ENCODE data around the gene HIVEP3.

HIVEP3 gene

GRCh38 chr1:41957568-41957967 is 38.8 kb upstream of the HIVEP3 start:
- Histone ChIP-seq H3K14ac (ENCODE audit: low read length) (no peak overlapping the region), H3K9ac (ENCODE audit: low read depth, low read length, poor library complexity) (no peak overlapping the region), H2BK120ac (ENCODE audit: low read depth, low read length) (no peak overlapping the region), H3K18ac (ENCODE audit: low read length) (no peak overlapping the region), H2BK15ac (ENCODE audit: low read length) (no peak overlapping the region), H3K4me3 (ENCODE audit: low read length in 2 of 2) (no peak overlapping the region), H3K9me3 (replicated peaks in 1 of 2; ENCODE audit: control insufficient read depth in 2 of 2, insufficient read depth in 1 of 2, low read depth in 1 of 2, low read length in 2 of 2) (no peaks in the 10 kb centered on the region), H3K36me3 (replicated peaks in 1 of 2; ENCODE audit: control insufficient read depth in 2 of 2, insufficient read depth in 2 of 2, low read length in 2 of 2) (no peaks in the 10 kb centered on the region), H3K23ac (ENCODE audit: low read depth, low read length, poor library complexity) (no peak overlapping the region), H2AK5ac (ENCODE audit: low read depth, low read length) (no peak overlapping the region), H3K4me1 (ENCODE audit: control insufficient read depth in 2 of 2, insufficient read depth in 1 of 2, low read depth in 1 of 2, low read length in 2 of 2) (peaks cover 12 to 17% of the 10 kb centered on the region in 2 donors), H2BK5ac (ENCODE audit: low read length) (no peak overlapping the region), H2BK12ac (ENCODE audit: low read length) (no peak overlapping the region), H3K4me2 (ENCODE audit: insufficient read depth, low read length, poor library complexity, severe bottlenecking) (no peak overlapping the region), H4K8ac (ENCODE audit: low read depth, low read length) (no peak overlapping the region), H3K27me3 (ENCODE audit: control insufficient read depth in 3 of 3, insufficient read depth in 3 of 3, low read depth in 1 of 3, low read length in 3 of 3) (no peaks in the 10 kb centered on the region), H3K4ac (ENCODE audit: low read length) (no peak overlapping the region), H3K27ac (replicated peaks; ENCODE audit: low read length) (no peak overlapping the region), H4K91ac (ENCODE audit: low read depth, low read length, poor library complexity) (no peak overlapping the region), H2AFZ (ENCODE audit: low read length) (no peak overlapping the region), H3K79me1 (ENCODE audit: low read depth, low read length) (no peaks in the 10 kb centered on the region)
- WGBS, 2 donors (ENCODE audit: extremely low coverage in 2 of 2, insufficient read length in 2 of 2, insufficient replicate concordance in 1 of 2), result no CpG with 5 or more reads among the region's 3 CpGs
- no peak for DNase-seq (ENCODE audit: low spot score)

GRCh38 chr1:41955461-41956159 is 36.9 kb upstream of the HIVEP3 start:
- Histone ChIP-seq H3K4me1 (ENCODE audit: control insufficient read depth in 2 of 2, insufficient read depth in 1 of 2, low read depth in 1 of 2, low read length in 2 of 2) (peaks cover 12 to 17% of the 10 kb centered on the region in 2 donors), H3K4ac (ENCODE audit: low read length) (no peak overlapping the region), H3K9ac (ENCODE audit: low read depth, low read length, poor library complexity) (no peak overlapping the region), H3K36me3 (replicated peaks in 1 of 2; ENCODE audit: control insufficient read depth in 2 of 2, insufficient read depth in 2 of 2, low read length in 2 of 2) (no peaks in the 10 kb centered on the region), H2BK5ac (ENCODE audit: low read length) (no peak overlapping the region), H3K27me3 (ENCODE audit: control insufficient read depth in 3 of 3, insufficient read depth in 3 of 3, low read depth in 1 of 3, low read length in 3 of 3) (no peaks in the 10 kb centered on the region), H3K79me1 (ENCODE audit: low read depth, low read length) (no peaks in the 10 kb centered on the region), H2AK5ac (ENCODE audit: low read depth, low read length) (no peak overlapping the region), H4K8ac (ENCODE audit: low read depth, low read length) (no peak overlapping the region), H3K14ac (ENCODE audit: low read length) (no peak overlapping the region), H2BK12ac (ENCODE audit: low read length) (no peak overlapping the region), H2BK120ac (ENCODE audit: low read depth, low read length) (no peak overlapping the region), H3K4me2 (ENCODE audit: insufficient read depth, low read length, poor library complexity, severe bottlenecking) (peak overlapping the region; percentile 28), H3K18ac (ENCODE audit: low read length) (peak overlapping the region; percentile 46), H2AFZ (ENCODE audit: low read length) (peak overlapping the region; percentile 36), H3K27ac (replicated peaks; ENCODE audit: low read length) (peak overlapping the region; percentile 81), H3K23ac (ENCODE audit: low read depth, low read length, poor library complexity) (no peak overlapping the region), H4K91ac (ENCODE audit: low read depth, low read length, poor library complexity) (no peak overlapping the region), H2BK15ac (ENCODE audit: low read length) (no peak overlapping the region), H3K9me3 (replicated peaks in 1 of 2; ENCODE audit: control insufficient read depth in 2 of 2, insufficient read depth in 1 of 2, low read depth in 1 of 2, low read length in 2 of 2) (no peaks in the 10 kb centered on the region), H3K4me3 (ENCODE audit: low read length in 2 of 2) (no peak overlapping the region)
- no CpG with 5 or more reads among the region's 9 CpGs for WGBS, 2 donors (ENCODE audit: extremely low coverage in 2 of 2, insufficient read length in 2 of 2, insufficient replicate concordance in 1 of 2)
- peak; percentile 59 for DNase-seq (ENCODE audit: low spot score)

GRCh38 chr1:41954533-41954944 is 35.8 kb upstream of the HIVEP3 start:
- Histone ChIP-seq H3K27ac (replicated peaks; ENCODE audit: low read length) (no peak overlapping the region), H4K8ac (ENCODE audit: low read depth, low read length) (no peak overlapping the region)

GRCh38 chr1:41953291-41953690 is 34.6 kb upstream of the HIVEP3 start:
- H2BK5ac ChIP-seq (ENCODE audit: low read length), result no peak overlapping the region
- H3K27ac ChIP-seq (replicated peaks; ENCODE audit: low read length), result no peak overlapping the region
- H3K23ac ChIP-seq (ENCODE audit: low read depth, low read length, poor library complexity), result no peak overlapping the region
- no peak overlapping the region for H4K8ac ChIP-seq (ENCODE audit: low read depth, low read length)
- no peak overlapping the region for H3K14ac ChIP-seq (ENCODE audit: low read length)
- H2BK12ac ChIP-seq (ENCODE audit: low read length), result no peak overlapping the region
- H2BK15ac ChIP-seq (ENCODE audit: low read length), result no peak overlapping the region
- H3K27me3 ChIP-seq (ENCODE audit: control insufficient read depth in 3 of 3, insufficient read depth in 3 of 3, low read depth in 1 of 3, low read length in 3 of 3), result no peaks in the 10 kb centered on the region
- H2AK5ac ChIP-seq (ENCODE audit: low read depth, low read length), result no peak overlapping the region
- H2AFZ ChIP-seq (ENCODE audit: low read length), result no peak overlapping the region
- WGBS, 2 donors (ENCODE audit: extremely low coverage in 2 of 2, insufficient read length in 2 of 2, insufficient replicate concordance in 1 of 2), result no CpG with 5 or more reads among the region's 1 CpG
- no peak overlapping the region for H3K4me3 ChIP-seq (ENCODE audit: low read length in 2 of 2)
- H3K79me1 ChIP-seq (ENCODE audit: low read depth, low read length), result no peaks in the 10 kb centered on the region
- no peak overlapping the region for H3K18ac ChIP-seq (ENCODE audit: low read length)
- no peak overlapping the region for H3K9ac ChIP-seq (ENCODE audit: low read depth, low read length, poor library complexity)
- no peak overlapping the region for H2BK120ac ChIP-seq (ENCODE audit: low read depth, low read length)
- H3K4me1 ChIP-seq (ENCODE audit: control insufficient read depth in 2 of 2, insufficient read depth in 1 of 2, low read depth in 1 of 2, low read length in 2 of 2), result peaks cover 12 to 17% of the 10 kb centered on the region in 2 donors
- H3K4me2 ChIP-seq (ENCODE audit: insufficient read depth, low read length, poor library complexity, severe bottlenecking), result no peak overlapping the region
- H3K36me3 ChIP-seq (replicated peaks in 1 of 2; ENCODE audit: control insufficient read depth in 2 of 2, insufficient read depth in 2 of 2, low read length in 2 of 2), result no peaks in the 10 kb centered on the region
- no peak overlapping the region for H4K91ac ChIP-seq (ENCODE audit: low read depth, low read length, poor library complexity)
- no peaks in the 10 kb centered on the region for H3K9me3 ChIP-seq (replicated peaks in 1 of 2; ENCODE audit: control insufficient read depth in 2 of 2, insufficient read depth in 1 of 2, low read depth in 1 of 2, low read length in 2 of 2)
- DNase-seq (ENCODE audit: low spot score), result no peak
- no peak overlapping the region for H3K4ac ChIP-seq (ENCODE audit: low read length)

More at GRCh38 chr1:41954533-41954944, 35.8 kb upstream of the HIVEP3 start:
- Histone ChIP-seq H2BK5ac (ENCODE audit: low read length) (no peak overlapping the region), H3K4me2 (ENCODE audit: insufficient read depth, low read length, poor library complexity, severe bottlenecking) (no peak overlapping the region), H3K23ac (ENCODE audit: low read depth, low read length, poor library complexity) (no peak overlapping the region), H3K9ac (ENCODE audit: low read depth, low read length, poor library complexity) (no peak overlapping the region), H3K79me1 (ENCODE audit: low read depth, low read length) (no peaks in the 10 kb centered on the region), H2AFZ (ENCODE audit: low read length) (no peak overlapping the region), H3K9me3 (replicated peaks in 1 of 2; ENCODE audit: control insufficient read depth in 2 of 2, insufficient read depth in 1 of 2, low read depth in 1 of 2, low read length in 2 of 2) (no peaks in the 10 kb centered on the region), H2BK15ac (ENCODE audit: low read length) (no peak overlapping the region), H3K36me3 (replicated peaks in 1 of 2; ENCODE audit: control insufficient read depth in 2 of 2, insufficient read depth in 2 of 2, low read length in 2 of 2) (no peaks in the 10 kb centered on the region), H3K4me1 (ENCODE audit: control insufficient read depth in 2 of 2, insufficient read depth in 1 of 2, low read depth in 1 of 2, low read length in 2 of 2) (peaks cover 12 to 17% of the 10 kb centered on the region in 2 donors), H2BK120ac (ENCODE audit: low read depth, low read length) (no peak overlapping the region), H2AK5ac (ENCODE audit: low read depth, low read length) (no peak overlapping the region), H3K27me3 (ENCODE audit: control insufficient read depth in 3 of 3, insufficient read depth in 3 of 3, low read depth in 1 of 3, low read length in 3 of 3) (no peaks in the 10 kb centered on the region), H4K91ac (ENCODE audit: low read depth, low read length, poor library complexity) (no peak overlapping the region), H3K4me3 (ENCODE audit: low read length in 2 of 2) (no peak overlapping the region), H3K18ac (ENCODE audit: low read length) (no peak overlapping the region), H2BK12ac (ENCODE audit: low read length) (no peak overlapping the region), H3K4ac (ENCODE audit: low read length) (no peak overlapping the region), H3K14ac (ENCODE audit: low read length) (no peak overlapping the region)
- DNase-seq (ENCODE audit: low spot score), result no peak
- no CpG with 5 or more reads among the region's 6 CpGs for WGBS, 2 donors (ENCODE audit: extremely low coverage in 2 of 2, insufficient read length in 2 of 2, insufficient replicate concordance in 1 of 2)
